ENCODE results near the gene SERPINI1. TPM values are rescaled to one million over a fixed set of nuclear protein-coding genes. Genes with fewer than 3 reads are reported as not detected.

SERPINI1 gene
- total and polyA plus RNA-seq, 9 of the 15 experiments (the other 6 are each of a cell fraction or from before 2014, with no cell fraction given): 1.6 to 9.9 (median 3.5) TPM

- TF ChIP-seq CHD7 (IDR thresholded peaks at IDR 0.05; ENCODE audit: low read depth, low read length) (no peak), TCF3 (CRISPR knock-in tag; IDR thresholded peaks at IDR 0.05) (no peak), NFE2L1 (tag; IDR thresholded peaks at IDR 0.05; ENCODE audit: borderline replicate concordance, low read depth) (no peak), ZNF444 (CRISPR knock-in tag; IDR thresholded peaks at IDR 0.05) (no peak), SMARCA5 (IDR thresholded peaks at IDR 0.05) (no peak), CAMTA2 (CRISPR knock-in tag; conservative IDR thresholded peaks at IDR 0.05) (no peak), MCM3 (IDR thresholded peaks at IDR 0.05) (no peak), CREB3 (tag; conservative IDR thresholded peaks at IDR 0.05; ENCODE audit: low read depth) (no peak), PHF8 (IDR thresholded peaks at IDR 0.05; ENCODE audit: borderline replicate concordance, low read length) (peak; percentile 72; the same call in 1 of the 2 replicates), ELF2 (CRISPR knock-in tag; IDR thresholded peaks at IDR 0.05) (no peak), HIVEP1 (CRISPR knock-in tag; IDR thresholded peaks at IDR 0.05) (no peak)
Observed at GRCh38 chr3:167735233-167736138, at the start of gene SERPINI1 (continued).

All from K562 (cell line).